Left ventricle myocardium inferior (tissue), 1 donor: ENCODE measurements around the gene PHB1. TPM values are rescaled to one million over a fixed set of nuclear protein-coding genes. Genes with fewer than 3 reads are reported as not detected.

Experiments used
- DNase-seq: peaks from one replicate; pipeline ENCODE4 v3.0.0-alpha.2; 2020
- H3K27ac ChIP-seq: fragments of 200-600 bp; replicated peaks from 2 replicates; pipeline ENCODE4 v1.8.0; 2021
- H3K27me3 ChIP-seq: fragments of 200-600 bp; 2 replicates; pipeline ENCODE4 v1.8.0; 2021; ENCODE audit warnings: low read depth
- H3K36me3 ChIP-seq: fragments of 200-600 bp; 2 replicates; pipeline ENCODE4 v1.8.0; 2021
- H3K4me1 ChIP-seq: fragments of 200-600 bp; 2 replicates; pipeline ENCODE4 v1.8.0; 2021
- H3K4me3 ChIP-seq: fragments of 200-600 bp; 2 replicates; pipeline ENCODE4 v1.8.0; 2021; ENCODE audit warnings: mild to moderate bottlenecking, moderate library complexity
- H3K9me3 ChIP-seq: fragments of 200-600 bp; replicated peaks from 2 replicates; pipeline ENCODE4 v1.8.0; 2021
- CTCF ChIP-seq: fragments of 200-600 bp; IDR thresholded peaks from 2 replicates; pipeline ENCODE4 v1.8.0; 2021; ENCODE audit warnings: antibody characterized with exemption, mild to moderate bottlenecking, borderline replicate concordance
- intact Hi-C: fragments of 100-400 bp; cut with micrococcal nuclease; formaldehyde crosslinking; loops from one replicate; pipeline ENCODE4 v1.11.0; 2022
- total RNA-seq: library from RNA; stranded (reverse); fragmentation: NEBNext Ultra II Directional; extraction: Animal tissue kit (Norgen Biotek cat#: 25700); gene quantifications from one replicate; pipeline ENCODE4 v1.2.1, GENCODE V29; 2021
- donor health status: DM: no; HTN: yes; CAD: no; lungs with severe emphysema.

The PHB1 gene
- total RNA-seq, 1 donor from 2014 or later, result 217 TPM

- H3K36me3 ChIP-seq, result no peaks in the 10 kb centered on the region
- DNase-seq, result no peak
- H3K9me3 ChIP-seq, result no peaks in the 10 kb centered on the region
- H3K27ac ChIP-seq, result no peak overlapping the region
- intact Hi-C loops, result no loop called here
- H3K27me3 ChIP-seq, result peaks cover 78% of the 10 kb centered on the region
- H3K4me3 ChIP-seq, result no peak overlapping the region
- no peaks in the 10 kb centered on the region for H3K4me1 ChIP-seq
- TF ChIP-seq CTCF, result no peak
These were observed 29.7 kb upstream of the PHB1 start for GRCh38 chr17:49444384-49444783.

GRCh38 chr17:49443862-49444261 lies 29.2 kb upstream of the PHB1 start:
- no peak for DNase-seq
- Histone ChIP-seq H3K27ac (no peak overlapping the region), H3K4me3 (no peak overlapping the region), H3K27me3 (peaks cover 83% of the 10 kb centered on the region), H3K4me1 (peaks cover 1% of the 10 kb centered on the region), H3K9me3 (no peaks in the 10 kb centered on the region), H3K36me3 (no peaks in the 10 kb centered on the region)
- TF ChIP-seq CTCF, result no peak
- intact Hi-C loops, result no loop called here

- Histone ChIP-seq H3K4me1 (peaks cover 6% of the 10 kb centered on the region), H3K9me3 (no peaks in the 10 kb centered on the region), H3K4me3 (no peak overlapping the region), H3K27me3 (peaks cover 89% of the 10 kb centered on the region), H3K27ac (no peak overlapping the region), H3K36me3 (no peaks in the 10 kb centered on the region)
- DNase-seq, result no peak
- intact Hi-C loops, result no loop called here
- TF ChIP-seq CTCF, result no peak
These were observed 27.4 kb upstream of the PHB1 start for GRCh38 chr17:49442041-49442440.

- intact Hi-C loops, result no loop called here
- Histone ChIP-seq H3K27ac (no peak overlapping the region), H3K4me3 (no peak overlapping the region), H3K4me1 (peaks cover 6% of the 10 kb centered on the region), H3K36me3 (no peaks in the 10 kb centered on the region), H3K9me3 (no peaks in the 10 kb centered on the region), H3K27me3 (peaks cover 87% of the 10 kb centered on the region)
- TF ChIP-seq CTCF, result no peak
- DNase-seq, result no peak
These were observed 26.9 kb upstream of the PHB1 start for GRCh38 chr17:49441578-49441977.

GRCh38 chr17:49440581-49440980 lies 25.9 kb upstream of the PHB1 start:
- peaks cover 77% of the 10 kb centered on the region for H3K27me3 ChIP-seq

More at GRCh38 chr17:49440581-49440980, 25.9 kb upstream of the PHB1 start:
- no peak for DNase-seq
- Histone ChIP-seq H3K36me3 (no peaks in the 10 kb centered on the region), H3K9me3 (no peaks in the 10 kb centered on the region), H3K27ac (no peak overlapping the region), H3K4me1 (peaks cover 6% of the 10 kb centered on the region), H3K4me3 (no peak overlapping the region)
- TF ChIP-seq CTCF, result no peak
- intact Hi-C loops, result no loop called here
